Putamen (tissue), 1 donor: Measurements from ENCODE around the gene PCBP4.
"Not testable (repeated sequence)": the region's sequence is repeated elsewhere in the genome, so short reads cannot be mapped to it uniquely, and the experiment has no call there.

ENCODE experiments used
- DNase-seq: peaks from one replicate; pipeline ENCODE4 v3.0.0-alpha.2; 2016; ENCODE audit warnings: low spot score

PCBP4 gene

DNA sequence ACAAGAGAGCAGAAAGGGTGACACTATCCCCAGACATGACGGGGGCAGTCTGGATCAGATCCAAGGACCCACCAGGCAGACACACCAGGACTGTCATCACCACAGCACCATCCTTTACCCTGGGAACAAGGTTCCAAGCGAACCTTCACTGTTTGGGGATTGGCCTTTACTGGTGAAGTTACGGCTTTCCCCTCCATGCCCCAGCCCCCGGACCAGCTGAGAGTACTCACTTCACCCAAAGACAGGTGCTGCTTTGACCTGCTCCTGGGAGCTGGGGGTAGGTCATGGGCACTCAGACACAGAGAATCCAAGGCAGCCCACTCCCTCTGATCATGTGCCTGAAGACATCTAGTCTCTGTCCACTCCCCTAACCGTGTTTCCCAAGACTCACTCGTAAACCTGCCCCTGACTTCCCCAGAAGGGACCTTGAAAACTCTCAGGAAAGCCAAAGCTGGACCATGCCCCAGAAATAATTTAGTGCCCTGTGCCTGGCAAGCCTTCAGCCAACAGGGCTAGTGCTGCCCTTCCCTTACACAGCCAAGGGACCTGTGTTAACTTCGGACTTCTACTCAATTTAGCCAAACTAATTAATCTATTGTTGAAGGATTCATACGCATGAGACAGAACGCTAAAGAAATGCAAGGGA, 28.4 kb downstream of the PCBP4 start:
- DNase-seq = no peak

DNA sequence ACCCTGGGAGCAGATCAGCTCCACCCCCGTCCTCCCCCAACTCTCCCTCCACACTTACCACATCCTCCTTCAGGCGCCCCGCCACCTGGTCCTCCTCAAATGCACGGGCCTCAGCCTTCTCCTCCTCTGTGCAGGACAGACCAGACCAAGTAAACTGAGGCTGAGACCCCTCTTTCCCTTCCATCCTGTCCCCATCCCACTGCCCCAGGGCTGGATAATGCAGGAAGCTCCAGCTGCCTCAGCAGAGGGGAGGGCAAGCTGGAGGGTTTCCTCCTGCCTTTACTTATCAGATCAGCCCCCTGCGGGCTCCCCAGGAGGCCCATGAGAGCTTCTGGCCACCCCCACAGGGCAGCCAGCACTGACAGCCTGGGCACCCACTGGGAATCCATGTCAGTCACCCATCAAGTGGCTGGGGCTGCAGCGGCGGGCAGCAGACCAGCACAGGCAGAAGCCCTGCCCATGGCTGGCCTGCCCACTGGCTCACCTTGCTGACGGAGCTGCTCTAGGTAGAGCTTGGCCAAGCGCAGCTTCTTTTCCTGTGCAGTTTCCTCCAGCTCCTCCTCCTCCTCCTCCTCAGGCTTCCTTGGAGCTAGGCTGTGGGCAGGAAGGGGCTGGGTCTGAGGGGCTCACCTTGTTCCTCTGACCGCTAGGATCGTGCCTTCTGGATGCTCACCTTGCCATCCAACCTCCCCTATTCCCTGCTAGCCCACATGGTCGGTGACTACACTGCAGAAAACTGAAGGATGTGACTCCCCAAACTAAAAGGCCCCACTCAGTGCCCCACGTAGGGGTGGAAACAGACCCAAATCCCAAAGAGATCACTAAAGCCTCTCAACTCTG, 29.4 kb downstream of the PCBP4 start:
- no peak for DNase-seq

DNA sequence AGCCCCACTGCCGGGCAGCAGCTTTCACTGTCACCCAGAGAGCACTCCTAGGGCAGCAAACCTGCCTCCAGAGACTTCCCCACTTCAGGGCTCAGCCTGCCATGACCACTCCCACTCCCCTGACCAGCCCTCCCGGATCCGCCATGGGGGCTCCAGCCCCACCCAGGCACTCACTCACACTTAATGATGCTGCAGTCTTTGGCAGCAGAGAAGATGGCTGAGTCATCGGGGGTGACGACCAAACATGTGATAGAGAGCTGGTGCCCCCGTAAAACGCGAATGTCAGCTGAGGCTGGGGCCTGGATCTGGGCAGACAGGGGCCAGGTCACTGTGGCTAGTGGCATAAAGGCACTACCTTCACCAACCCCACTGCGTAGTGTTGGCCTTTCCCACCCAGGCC, 30.2 kb downstream of the PCBP4 start:
- no peak for DNase-seq

GRCh38 chr3:51935886-51936755, 31.1 kb downstream of the PCBP4 start:
- DNase-seq = no peak

DNA sequence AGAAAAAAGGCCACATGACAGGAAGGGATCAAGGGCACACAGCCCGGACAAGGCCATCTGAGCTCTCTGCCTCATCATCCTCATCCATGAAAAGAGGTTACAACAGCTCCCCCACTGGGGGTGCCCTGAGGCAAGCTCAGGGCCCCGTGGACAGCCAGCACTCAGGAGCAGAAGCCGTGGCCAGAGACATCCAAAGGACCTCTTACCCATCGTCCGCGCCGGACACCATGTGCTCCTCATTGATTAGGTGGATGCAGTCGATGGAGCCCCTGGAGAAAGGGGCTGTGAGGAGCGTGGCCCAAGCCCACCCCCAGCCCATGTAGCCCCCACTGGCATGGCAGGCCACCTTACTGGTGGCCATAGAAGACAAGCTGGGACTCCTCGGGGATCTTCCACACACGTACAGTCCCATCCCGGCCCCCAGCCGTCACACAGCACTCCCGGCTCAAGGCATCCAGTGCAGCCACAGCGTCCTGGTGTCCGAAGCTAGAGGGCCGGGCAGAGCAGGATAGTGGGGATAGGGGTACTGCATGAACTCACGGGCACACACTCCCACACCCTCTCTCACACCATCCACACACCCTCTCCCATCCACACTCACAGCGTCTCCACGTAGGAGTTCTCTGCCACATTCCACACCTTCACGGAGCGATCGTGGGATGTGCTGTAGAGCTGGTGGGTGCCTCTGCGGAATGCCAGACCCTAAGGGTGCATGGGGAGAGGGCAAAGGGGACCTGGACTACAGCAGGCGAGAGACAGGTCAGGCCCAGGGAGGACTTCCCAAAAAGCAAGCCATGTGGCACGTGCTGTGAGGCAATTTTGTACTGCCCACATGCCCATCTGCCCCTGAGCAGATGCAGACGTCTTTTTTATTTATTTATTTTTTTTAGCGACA, 32.0 kb downstream of the PCBP4 start:
- DNase-seq = no peak

- no peak for DNase-seq
Measured at GRCh38 chr3:51934139-51934850, 33.0 kb downstream of the PCBP4 start.

- no peak for DNase-seq
Measured at GRCh38 chr3:51933471-51934138, 33.6 kb downstream of the PCBP4 start.

DNA sequence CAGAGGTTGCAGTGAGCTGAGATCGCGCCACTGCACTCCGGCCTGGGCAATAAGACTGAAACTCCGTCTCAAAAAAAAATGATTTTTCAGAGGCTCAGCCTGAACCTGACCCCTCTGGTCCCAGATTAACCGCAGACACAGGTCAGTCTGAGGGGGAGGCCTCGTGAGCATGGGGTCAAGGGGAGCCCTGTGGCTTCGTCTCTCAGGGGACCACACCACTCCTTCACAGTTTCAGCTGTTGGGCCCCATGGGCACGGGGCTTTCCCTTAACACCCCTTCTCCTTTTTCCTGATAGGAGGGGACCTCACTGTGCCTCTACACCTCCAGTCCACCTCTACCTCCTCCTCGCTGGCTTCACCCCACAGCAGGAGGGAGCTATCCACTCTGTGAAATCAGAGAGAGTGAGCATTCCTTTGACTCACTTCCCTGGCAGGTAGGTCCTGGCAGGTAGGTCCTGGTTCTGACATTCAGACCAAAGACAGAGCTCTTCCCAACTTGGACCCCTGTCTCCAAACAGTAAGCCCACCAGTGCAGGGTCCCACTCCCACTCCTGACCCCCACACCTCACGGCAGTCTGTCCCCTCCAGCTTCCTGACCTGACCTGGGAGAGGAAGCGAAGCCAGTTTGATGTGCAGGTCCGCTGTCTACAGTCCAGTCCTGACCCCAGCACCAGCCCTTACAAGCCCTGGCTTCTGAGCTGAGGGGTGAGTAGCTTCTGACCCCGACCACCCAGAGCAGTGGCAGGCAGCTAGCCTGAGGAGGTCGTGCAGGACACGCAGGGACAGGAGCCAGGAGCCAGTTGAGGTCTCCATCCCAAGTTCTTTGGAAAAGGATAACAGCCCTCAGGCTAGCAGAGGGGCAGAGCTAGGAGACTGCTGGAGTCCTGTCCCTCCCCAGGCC, 34.5 kb downstream of the PCBP4 start:
- DNase-seq = no peak

DNA sequence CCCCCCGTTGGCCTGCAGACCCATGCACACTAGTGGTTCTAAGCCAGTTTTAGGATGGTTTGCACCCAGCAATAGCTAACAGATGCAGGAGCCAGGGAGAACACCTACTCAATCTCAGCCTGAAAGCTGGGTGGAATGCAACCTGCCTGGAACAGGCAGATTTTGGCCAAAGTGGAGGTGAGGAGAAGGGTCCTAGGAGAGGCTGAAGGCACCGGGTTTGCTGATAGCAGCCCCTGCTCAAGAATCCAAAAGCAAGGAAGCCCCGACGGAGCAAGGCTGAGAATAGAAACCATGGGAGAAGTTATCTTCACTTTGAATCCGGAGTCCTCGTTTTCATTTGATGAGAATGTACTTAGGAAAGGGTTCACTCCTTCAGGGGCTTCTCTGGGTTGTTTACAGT, 35.5 kb downstream of the PCBP4 start:
- DNase-seq = no peak

- DNase-seq = no peak
Measured at GRCh38 chr3:51930439-51930838, 36.8 kb downstream of the PCBP4 start.

GRCh38 chr3:51929420-51930003, 37.7 kb downstream of the PCBP4 start:
- no peak for DNase-seq

- DNase-seq = not testable (repeated sequence)
Measured at GRCh38 chr3:51928981-51929380, 38.3 kb downstream of the PCBP4 start.

GRCh38 chr3:51928438-51928837, 38.8 kb downstream of the PCBP4 start:
- DNase-seq = no peak

GRCh38 chr3:51927061-51927977, 39.9 kb downstream of the PCBP4 start:
- DNase-seq = no peak

GRCh38 chr3:51921081-51921578, 46.1 kb downstream of the PCBP4 start:
- no peak for DNase-seq

DNA sequence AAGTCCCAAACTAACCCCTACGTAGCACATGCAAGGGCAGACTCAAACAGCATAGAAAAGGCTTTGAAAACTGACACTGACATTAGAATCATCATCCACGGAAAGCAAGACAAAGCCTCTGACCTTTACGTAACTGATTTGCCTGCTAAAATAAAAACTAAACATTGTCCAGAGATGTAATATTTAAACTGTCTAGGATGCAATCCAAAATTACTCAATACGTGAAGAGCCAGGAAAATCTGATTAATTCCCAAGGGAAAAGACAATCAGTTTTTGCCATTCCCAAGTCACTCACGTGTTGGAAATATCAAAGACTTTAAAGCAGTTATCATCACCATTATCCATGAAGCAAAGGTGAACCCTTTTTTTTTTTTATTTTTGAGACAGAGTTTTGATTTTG, 50.8 kb downstream of the PCBP4 start:
- DNase-seq = no peak

GRCh38 chr3:51908026-51908425, 59.2 kb downstream of the PCBP4 start:
- no peak for DNase-seq
